Activated CD4-positive, alpha-beta T cell treated with anti-CD3 and anti-CD28 coated beads for 4 hours (primary cell): ENCODE measurements around the gene VIPAS39.

Source experiments
- DNase-seq, 2 donors: peaks; one replicate each; pipeline ENCODE4 v3.0.0-alpha.2; 2020

The VIPAS39 gene

GRCh38 chr14:77390188-77390587, 67.2 kb downstream of the VIPAS39 start:
- DNase-seq, result no peak

- DNase-seq, result no peak
These were observed 78.7 kb downstream of the VIPAS39 start for GRCh38 chr14:77378701-77379100.

GRCh38 chr14:77377502-77377844, 79.9 kb downstream of the VIPAS39 start:
- DNase-seq, result no peak

GRCh38 chr14:77376771-77377501, 80.5 kb downstream of the VIPAS39 start, which contains the start of the genes SAMD15 and TMED8:
TSS of gene SAMD15 (plus strand) at chr14:77377379. CDS start at chr14:77377419, 40 bp downstream.
TSS of gene TMED8 (minus strand) at chr14:77377094. CDS start at chr14:77377053, 41 bp downstream.
- DNase-seq, result peak; percentile 75
